ENCODE data around the gene CRX. TPM values are rescaled to one million over a fixed set of nuclear protein-coding genes. Genes with fewer than 3 reads are reported as not detected.
"Not testable (repeated sequence)": the region's sequence is repeated elsewhere in the genome, so short reads cannot be mapped to it uniquely, and the experiment has no call there.

The CRX gene
- total RNA-seq, 2 experiments from 2014 or later: not detected

- CTCF ChIA-PET: interaction anchor here (0.6 kb wide), 1 partner anchor 10 kb away, joined by 3 read pairs; no protein-coding TSS in a partner anchor
- POLR2A ChIA-PET: no interaction called here
Measured at GRCh38 chr19:47801270-47801669, 20.5 kb upstream of the CRX start.

DNA sequence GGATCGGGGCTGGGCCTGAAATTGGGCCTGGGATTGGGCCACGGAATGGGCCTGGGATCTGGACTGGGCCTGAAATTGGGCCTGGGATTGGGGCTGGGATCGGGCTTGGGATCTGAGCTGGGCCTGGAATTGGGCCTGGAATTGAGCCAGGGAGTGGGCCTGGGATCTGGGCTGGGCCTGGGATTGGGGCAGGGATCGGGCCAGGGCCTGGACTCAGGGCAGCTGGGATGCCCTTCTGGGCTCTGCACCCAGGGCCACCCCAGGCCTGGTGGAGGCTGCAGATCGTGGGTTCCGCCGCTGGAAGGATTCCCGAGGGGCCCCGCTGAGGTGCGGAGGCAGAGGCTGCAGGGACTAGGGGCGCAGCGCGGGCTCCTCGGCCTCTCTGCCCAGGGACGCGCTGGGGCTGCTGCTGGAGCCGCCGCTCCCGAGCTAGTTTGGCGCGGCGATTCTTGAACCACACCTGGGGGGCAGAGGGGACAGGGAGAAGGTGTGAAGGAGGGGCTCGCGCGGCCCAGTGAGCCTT is 19.2 kb upstream of the CRX start:
- CTCF ChIA-PET: interaction anchor here (0.6 kb wide), 1 partner anchor 262 kb away, joined by 3 read pairs; no protein-coding TSS in a partner anchor
- POLR2A ChIA-PET: no interaction called here

- POLR2A ChIA-PET, CTCF ChIA-PET: not testable (repeated sequence)
Measured at GRCh38 chr19:47803148-47803547, 18.6 kb upstream of the CRX start.

DNA sequence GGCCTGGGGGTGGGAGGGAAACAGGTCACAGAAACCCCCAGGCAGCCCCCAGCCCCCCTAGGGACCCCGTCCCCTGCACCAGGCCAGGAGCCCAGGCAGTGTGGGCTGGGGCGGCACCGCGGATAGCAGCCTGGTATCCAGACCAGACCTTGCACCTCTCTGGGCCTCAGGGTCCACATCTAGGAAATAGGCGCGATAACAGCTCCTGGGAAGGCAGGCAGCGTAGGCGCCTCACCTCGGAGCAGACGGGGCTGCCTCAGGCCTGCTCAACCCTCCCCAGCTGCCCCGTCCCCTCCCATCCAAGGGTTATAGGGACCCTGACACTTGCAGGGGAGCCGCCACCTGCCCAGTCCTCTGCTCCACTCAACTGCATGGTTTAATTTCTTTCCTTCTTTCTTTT is 18.1 kb upstream of the CRX start:
- POLR2A ChIA-PET, CTCF ChIA-PET: not testable (repeated sequence)

GRCh38 chr19:47804451-47804850 is 17.3 kb upstream of the CRX start, which contains the start of gene TPRX1:
Gene TPRX1 (minus strand): TSS chr19:47804551. CDS start chr19:47804539, 12 bp downstream.
- CTCF ChIA-PET, POLR2A ChIA-PET: not testable (repeated sequence)

DNA sequence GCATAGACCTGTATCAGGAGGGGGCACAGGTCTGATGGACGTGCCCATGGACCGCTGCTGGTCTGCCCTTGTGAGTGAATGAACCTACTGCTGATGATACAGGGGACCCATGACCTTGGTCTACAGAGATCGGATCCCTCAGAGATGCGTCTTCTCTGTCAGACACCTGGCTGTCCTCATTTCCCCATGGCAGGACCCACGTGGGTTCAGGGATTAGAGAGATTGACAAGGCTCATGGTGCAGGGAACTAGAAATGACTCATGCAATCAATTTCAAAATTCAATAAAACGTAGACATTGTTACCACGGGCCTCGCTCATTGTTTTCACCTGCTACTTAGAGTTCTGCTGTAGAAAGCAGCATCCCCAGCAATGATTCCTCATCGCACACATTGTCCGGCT is 16.4 kb upstream of the CRX start:
- ChIA-PET CTCF (no interaction called here), POLR2A (no interaction called here)

- POLR2A ChIA-PET: no interaction called here
Measured at GRCh38 chr19:47806435-47806834, 15.3 kb upstream of the CRX start.

GRCh38 chr19:47813304-47813994 is 8.3 kb upstream of the CRX start:
- CTCF ChIA-PET: interaction anchor here (1.7 kb wide), 1 partner anchor 48 kb away, joined by 4 read pairs; no protein-coding TSS in a partner anchor
- POLR2A ChIA-PET: no interaction called here

More at GRCh38 chr19:47806435-47806834, 15.3 kb upstream of the CRX start:
- CTCF ChIA-PET: interaction anchor here (1.0 kb wide), 1 partner anchor 54 kb away, joined by 3 read pairs; no protein-coding TSS in a partner anchor

GRCh38 chr19:47813995-47814328 is 7.8 kb upstream of the CRX start:
- ChIA-PET CTCF (interaction anchor here (1.1 to 1.7 kb wide), 2 partner anchors 48 to 55 kb away, joined by 4 to 5 read pairs; no protein-coding TSS in a partner anchor), POLR2A (no interaction called here)

- CTCF ChIA-PET: not testable (repeated sequence)
Measured at GRCh38 chr19:47816270-47816669, 5.5 kb upstream of the CRX start.

DNA sequence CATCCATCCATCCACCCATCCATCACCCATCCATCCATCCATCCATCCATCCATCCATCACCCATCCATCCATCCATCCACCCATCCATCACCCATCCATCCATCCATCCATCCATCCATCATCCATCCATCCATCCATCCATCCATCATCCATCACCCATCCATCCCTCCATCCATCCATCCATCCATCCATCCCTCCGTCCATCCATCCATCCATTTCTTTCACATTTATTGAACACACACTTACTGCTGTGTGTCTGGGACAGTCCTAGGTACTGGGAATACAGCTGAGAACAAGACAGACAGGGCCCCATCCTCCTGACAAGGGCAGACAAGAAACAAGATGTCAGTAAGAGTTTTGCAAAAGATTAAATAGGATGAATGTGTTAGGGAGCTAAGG is 3.5 kb upstream of the CRX start:
- POLR2A ChIA-PET: not testable (repeated sequence)
- CTCF ChIA-PET: interaction anchor here (0.7 kb wide), 1 partner anchor 431 kb away, joined by 4 read pairs; no protein-coding TSS in a partner anchor

More at GRCh38 chr19:47816270-47816669, 5.5 kb upstream of the CRX start:
- POLR2A ChIA-PET: interaction anchor here (0.7 kb wide), 1 partner anchor 938 kb away, joined by 10 read pairs; no protein-coding TSS in a partner anchor

- ChIA-PET CTCF (no interaction called here), POLR2A (no interaction called here)
Measured at GRCh38 chr19:47819858-47820257, 1.9 kb upstream of the CRX start.

DNA sequence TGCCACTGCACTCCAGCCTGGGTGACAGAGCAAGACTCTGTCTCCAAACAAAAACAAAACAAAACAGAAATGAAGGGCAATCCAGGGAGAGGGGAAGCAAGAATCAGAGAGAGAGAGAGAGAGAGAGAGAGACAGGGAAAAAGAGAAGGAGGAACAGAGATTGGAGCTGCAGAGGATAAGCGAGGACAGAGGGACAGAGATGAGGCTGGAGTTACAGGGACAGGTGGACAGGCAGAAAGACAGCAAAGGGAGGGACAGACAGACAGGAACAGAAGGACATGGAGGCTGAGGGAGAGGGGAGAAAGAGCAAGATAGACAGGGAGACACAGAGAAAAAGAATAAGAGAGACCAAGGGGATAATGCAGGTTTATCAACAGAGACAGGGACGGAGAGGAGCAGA is 1.3 kb upstream of the CRX start:
- CTCF ChIA-PET: no interaction called here
- POLR2A ChIA-PET: no interaction called here

DNA sequence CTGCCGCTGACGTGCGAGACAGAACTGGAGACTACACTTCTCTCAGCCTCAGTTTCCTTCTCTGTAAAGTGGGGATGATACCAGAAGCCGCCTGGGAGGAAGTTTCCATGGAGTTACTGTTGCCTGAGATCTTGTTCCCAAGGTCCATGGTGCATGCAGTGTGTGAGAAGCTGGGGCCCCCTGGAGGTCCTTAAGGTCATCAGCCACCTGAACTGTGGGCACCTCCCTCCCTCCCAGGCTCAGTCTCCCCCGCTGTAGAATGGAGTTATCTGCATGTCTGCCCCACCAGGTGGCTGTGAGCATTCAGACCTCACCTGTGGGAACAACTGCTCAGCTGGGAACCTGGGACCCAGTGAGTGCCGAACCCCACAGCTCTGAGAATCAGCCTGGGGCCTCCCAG is 2.7 kb downstream of the CRX start:
- CTCF ChIA-PET: interaction anchor here (0.6 kb wide), 1 partner anchor 1350 kb away, joined by 3 read pairs; no protein-coding TSS in a partner anchor
- POLR2A ChIA-PET: no interaction called here

GRCh38 chr19:47826800-47827199 is 5.1 kb downstream of the CRX start:
- POLR2A ChIA-PET: no interaction called here
- CTCF ChIA-PET: no interaction called here

GRCh38 chr19:47832723-47833122 is 11.0 kb downstream of the CRX start:
- CTCF ChIA-PET: no interaction called here
- POLR2A ChIA-PET: no interaction called here

- ChIA-PET CTCF (no interaction called here), POLR2A (no interaction called here)
Measured at GRCh38 chr19:47836038-47836437, 14.3 kb downstream of the CRX start.

DNA sequence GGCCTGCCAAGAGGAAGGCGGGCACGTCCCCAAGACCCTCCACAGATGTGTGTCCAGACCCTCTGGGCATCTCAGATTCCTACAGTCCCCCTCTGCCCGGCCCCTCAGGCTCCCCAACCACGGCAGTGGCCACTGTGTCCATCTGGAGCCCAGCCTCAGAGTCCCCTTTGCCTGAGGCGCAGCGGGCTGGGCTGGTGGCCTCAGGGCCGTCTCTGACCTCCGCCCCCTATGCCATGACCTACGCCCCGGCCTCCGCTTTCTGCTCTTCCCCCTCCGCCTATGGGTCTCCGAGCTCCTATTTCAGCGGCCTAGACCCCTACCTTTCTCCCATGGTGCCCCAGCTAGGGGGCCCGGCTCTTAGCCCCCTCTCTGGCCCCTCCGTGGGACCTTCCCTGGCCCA is 17.7 kb downstream of the CRX start:
- CTCF ChIA-PET: no interaction called here

DNA sequence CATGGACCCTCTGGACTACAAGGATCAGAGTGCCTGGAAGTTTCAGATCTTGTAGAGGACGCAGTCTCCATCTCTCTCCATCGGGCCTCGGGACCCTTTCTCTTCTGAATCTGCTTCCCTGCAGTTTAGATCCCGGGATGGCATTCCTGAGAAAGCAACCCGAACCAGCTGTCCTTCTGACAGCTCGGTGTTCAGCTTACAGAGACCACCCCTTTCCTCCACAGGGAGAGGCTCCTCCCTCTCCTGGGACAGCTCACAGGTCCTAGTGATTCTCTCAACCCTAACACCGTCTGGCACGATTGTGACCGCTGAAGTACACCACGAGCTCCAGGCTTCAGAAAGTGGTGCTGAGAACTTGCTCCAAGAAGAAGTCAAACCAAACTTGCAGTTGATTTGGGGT is 18.2 kb downstream of the CRX start:
- ChIA-PET CTCF (no interaction called here), POLR2A (no interaction called here)

More for the DNA sequence above, 17.7 kb downstream of the CRX start:
- POLR2A ChIA-PET: no interaction called here

- ChIA-PET CTCF (no interaction called here), POLR2A (no interaction called here)
Measured at GRCh38 chr19:47842941-47843340, 21.2 kb downstream of the CRX start.

DNA sequence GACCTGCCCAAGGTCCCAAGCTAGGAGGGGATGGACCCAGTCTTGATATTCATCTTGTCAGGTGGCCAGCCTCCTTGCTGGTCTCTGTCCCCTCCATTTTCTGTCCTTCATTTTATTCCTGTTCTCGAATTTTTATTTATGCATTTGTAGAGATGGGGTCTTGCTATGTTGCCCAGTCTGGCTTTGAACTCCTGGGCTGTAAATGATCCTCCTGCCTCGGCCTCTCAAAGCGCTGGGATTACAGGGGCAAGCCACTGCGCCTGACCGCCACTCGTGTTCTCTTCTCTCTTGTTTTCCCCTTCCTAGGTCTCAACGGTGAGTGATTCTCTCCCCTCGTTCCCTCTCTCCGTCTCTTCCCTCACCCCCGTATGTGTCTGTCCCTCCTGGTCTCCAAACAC is 26.7 kb downstream of the CRX start:
- POLR2A ChIA-PET: no interaction called here
- CTCF ChIA-PET: interaction anchor here (0.6 to 2.1 kb wide), 2 partner anchors 15 to 1327 kb away, joined by 3 to 7 read pairs; no protein-coding TSS in a partner anchor

Measured in activated CD8-positive, alpha-beta memory T cell treated with anti-CD3 and anti-CD28 coated beads for 36 hours (primary cell).